Measurements from ENCODE around the gene SHISA9.

GRCh38 chr16:12975766-12976165, 74.4 kb downstream of the SHISA9 start:
- no peak for TF ChIP-seq POLR2A (IDR thresholded peaks at IDR 0.05)
- TF ChIP-seq, protein P1, sequence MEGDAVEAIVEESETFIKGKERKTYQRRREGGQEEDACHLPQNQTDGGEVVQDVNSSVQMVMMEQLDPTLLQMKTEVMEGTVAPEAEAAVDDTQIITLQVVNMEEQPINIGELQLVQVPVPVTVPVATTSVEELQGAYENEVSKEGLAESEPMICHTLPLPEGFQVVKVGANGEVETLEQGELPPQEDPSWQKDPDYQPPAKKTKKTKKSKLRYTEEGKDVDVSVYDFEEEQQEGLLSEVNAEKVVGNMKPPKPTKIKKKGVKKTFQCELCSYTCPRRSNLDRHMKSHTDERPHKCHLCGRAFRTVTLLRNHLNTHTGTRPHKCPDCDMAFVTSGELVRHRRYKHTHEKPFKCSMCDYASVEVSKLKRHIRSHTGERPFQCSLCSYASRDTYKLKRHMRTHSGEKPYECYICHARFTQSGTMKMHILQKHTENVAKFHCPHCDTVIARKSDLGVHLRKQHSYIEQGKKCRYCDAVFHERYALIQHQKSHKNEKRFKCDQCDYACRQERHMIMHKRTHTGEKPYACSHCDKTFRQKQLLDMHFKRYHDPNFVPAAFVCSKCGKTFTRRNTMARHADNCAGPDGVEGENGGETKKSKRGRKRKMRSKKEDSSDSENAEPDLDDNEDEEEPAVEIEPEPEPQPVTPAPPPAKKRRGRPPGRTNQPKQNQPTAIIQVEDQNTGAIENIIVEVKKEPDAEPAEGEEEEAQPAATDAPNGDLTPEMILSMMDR (IDR thresholded peaks at IDR 0.05), result no peak
- TF ChIP-seq EP300 (IDR thresholded peaks at IDR 0.05), result no peak
